Lower leg skin (tissue), 3 donors: Measurements from ENCODE around the gene SUSD4.

Experiments
- CTCF ChIP-seq, 3 donors: fragments of 450-650 bp; IDR thresholded peaks; one replicate each; pipeline ENCODE4 v1.5.1; 2016; ENCODE audit warnings: antibody characterized with exemption in 3 of 3, mild to moderate bottlenecking in 3 of 3, moderate library complexity in 2 of 3
- POLR2A ChIP-seq, 2 donors: fragments of 450-650 bp; IDR thresholded peaks; one replicate each; pipeline ENCODE4 v1.6.1; 2016 to 2017; ENCODE audit warnings: antibody characterized with exemption in 2 of 2, mild to moderate bottlenecking in 1 of 2, moderate library complexity in 1 of 2

GRCh38 chr1:223353939-223354338, 10.0 kb downstream of the SUSD4 start:
- no peak for TF ChIP-seq CTCF (IDR thresholded peaks at IDR 0.05)
- TF ChIP-seq POLR2A (IDR thresholded peaks at IDR 0.05): no peak
